ENCODE measurements around the gene SMOC2.

Gene SMOC2

DNA sequence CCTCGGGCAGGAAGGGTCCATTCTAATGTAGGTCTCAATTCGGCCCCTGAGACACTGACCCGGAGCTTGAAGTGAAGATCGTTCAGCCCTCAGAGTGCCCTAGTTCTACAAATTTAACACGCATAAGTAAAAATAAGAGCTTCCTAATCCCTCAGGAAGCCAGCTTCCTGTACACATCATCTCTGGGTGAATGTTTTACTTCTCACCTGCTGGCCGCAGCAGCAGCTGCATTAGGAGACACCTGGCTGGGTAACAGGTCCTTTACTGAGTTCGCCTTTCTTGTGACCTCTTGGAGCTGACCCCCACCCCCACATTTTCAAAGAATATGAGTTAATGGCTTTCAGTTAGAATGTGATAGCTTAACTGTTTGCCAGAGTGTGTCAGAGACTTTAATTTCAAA is 165.0 kb downstream of the SMOC2 start:
- Mint-ChIP-seq H3K9me3 (no peaks in the 10 kb centered on the region), H3K27ac (no peak overlapping the region), H3K36me3 (ENCODE audit: low read depth) (no peaks in the 10 kb centered on the region), H3K4me3 (no peak overlapping the region), H3K4me1 (peaks cover 65% of the 10 kb centered on the region), H3K27me3 (ENCODE audit: low read depth, poor library complexity) (peaks cover 10% of the 10 kb centered on the region)
- DNase-seq = no peak
- no peak for TF ChIP-seq CTCF (IDR thresholded peaks at IDR 0.05)

- no peaks in the 10 kb centered on the region for H3K36me3 Mint-ChIP-seq (ENCODE audit: low read depth)
- peaks cover 10% of the 10 kb centered on the region for H3K27me3 Mint-ChIP-seq (ENCODE audit: low read depth, poor library complexity)
- no peak for TF ChIP-seq CTCF (IDR thresholded peaks at IDR 0.05)
- H3K4me1 Mint-ChIP-seq = peaks cover 60% of the 10 kb centered on the region
- no peak for DNase-seq
- no peak overlapping the region for H3K4me3 Mint-ChIP-seq
- H3K9me3 Mint-ChIP-seq = peaks cover 1% of the 10 kb centered on the region
- no peak overlapping the region for H3K27ac Mint-ChIP-seq
Observed at GRCh38 chr6:168606722-168607121, 165.7 kb downstream of the SMOC2 start.

DNA sequence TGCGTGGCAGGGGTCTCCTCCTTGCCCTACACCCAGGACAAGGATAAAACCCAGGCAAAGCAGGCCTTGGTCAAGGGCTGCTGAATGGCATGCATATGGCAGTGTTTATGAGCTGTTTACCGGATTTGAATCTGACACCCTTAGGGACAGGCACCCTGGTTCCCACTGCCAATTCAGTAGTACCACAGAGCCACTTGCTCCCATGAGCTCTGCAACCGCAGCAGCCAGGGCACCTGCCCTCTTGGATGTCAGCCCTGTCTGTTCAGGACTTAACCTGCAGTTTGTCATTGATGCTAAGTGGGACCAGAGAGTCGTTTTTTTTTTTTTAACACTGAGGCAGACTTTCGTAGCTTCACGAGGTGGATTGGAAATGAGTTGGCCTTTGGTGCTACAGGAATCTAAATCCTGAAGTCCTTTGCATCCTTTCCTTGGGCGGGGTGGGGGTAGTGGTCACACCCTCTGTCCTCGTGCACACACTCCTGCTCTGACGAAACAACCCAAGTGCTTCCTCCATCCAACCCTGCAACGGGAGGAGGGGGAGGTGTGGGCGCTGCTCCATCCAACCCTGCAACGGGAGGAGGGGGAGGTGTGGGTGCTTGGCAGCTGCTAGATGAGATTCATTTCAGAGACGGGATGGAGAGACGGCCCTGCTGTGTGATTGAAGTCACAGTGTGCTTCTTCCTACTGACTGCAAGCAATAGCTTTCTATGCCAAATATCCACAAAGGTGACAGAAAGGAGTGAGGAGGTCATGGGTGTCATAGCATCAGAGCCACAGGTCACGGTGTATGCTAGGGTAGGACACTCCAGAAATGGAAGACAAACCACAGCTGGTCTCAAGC is 166.5 kb downstream of the SMOC2 start:
- peaks cover 4% of the 10 kb centered on the region for H3K9me3 Mint-ChIP-seq
- H3K4me3 Mint-ChIP-seq = peak overlapping the region; percentile 60
- no peaks in the 10 kb centered on the region for H3K36me3 Mint-ChIP-seq (ENCODE audit: low read depth)
- H3K27ac Mint-ChIP-seq = peak overlapping the region; percentile 83
- peaks cover 52% of the 10 kb centered on the region for H3K4me1 Mint-ChIP-seq
- H3K27me3 Mint-ChIP-seq (ENCODE audit: low read depth, poor library complexity) = peaks cover 10% of the 10 kb centered on the region
- no peak for TF ChIP-seq CTCF (IDR thresholded peaks at IDR 0.05)
- peak; percentile 66 for DNase-seq

DNA sequence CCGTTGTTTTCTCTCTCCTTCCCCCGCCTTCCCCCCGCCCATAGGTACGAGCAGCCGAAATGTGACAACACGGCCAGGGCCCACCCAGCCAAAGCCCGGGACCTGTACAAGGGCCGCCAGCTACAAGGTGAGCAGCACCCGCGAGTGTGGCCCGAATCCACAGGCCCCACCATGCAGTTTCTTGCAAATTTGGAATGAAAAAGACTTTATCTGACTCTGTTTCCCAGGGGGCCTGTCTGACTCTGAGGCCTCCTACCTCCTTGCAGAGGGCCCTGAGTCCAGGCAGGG is 167.1 kb downstream of the SMOC2 start:
- Mint-ChIP-seq H3K27ac (peak overlapping the region; percentile 83), H3K36me3 (ENCODE audit: low read depth) (no peaks in the 10 kb centered on the region), H3K27me3 (ENCODE audit: low read depth, poor library complexity) (peaks cover 10% of the 10 kb centered on the region), H3K9me3 (peaks cover 9% of the 10 kb centered on the region), H3K4me3 (peak overlapping the region; percentile 60), H3K4me1 (peaks cover 47% of the 10 kb centered on the region)
- no peak for DNase-seq
- no peak for TF ChIP-seq CTCF (IDR thresholded peaks at IDR 0.05)

DNA sequence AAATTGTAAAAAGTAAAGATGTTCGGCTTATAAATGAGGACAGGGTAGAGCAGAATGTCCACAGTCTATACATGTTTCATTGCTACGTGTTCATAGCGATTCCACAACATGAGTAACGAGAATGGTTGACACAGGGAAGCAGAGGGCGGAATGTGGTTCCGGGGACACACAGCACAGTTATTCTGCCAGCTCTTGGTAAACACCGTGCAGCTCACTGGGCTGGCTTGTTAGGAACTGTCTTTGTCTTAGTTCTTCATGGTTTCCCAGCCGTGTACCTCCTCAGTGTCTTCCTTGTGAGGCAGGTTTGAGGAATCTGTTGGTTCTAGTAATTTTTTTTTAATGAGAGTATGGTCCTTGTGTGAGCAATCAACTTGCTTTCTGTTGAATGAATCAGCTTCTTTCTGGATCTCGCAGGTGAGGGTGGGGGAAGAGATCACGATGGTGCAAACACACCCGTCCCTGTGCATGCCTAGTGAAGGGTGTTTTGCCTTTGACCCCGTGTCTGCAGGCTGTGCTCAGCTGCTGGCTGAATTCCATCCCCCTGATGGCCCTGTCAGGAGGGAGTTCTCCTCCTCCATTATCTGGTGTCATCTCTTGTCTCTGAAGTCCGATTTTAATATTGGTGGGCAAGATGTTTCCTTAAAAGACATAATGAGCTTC is 168.2 kb downstream of the SMOC2 start:
- no peak overlapping the region for H3K27ac Mint-ChIP-seq
- H3K4me1 Mint-ChIP-seq = peaks cover 43% of the 10 kb centered on the region
- DNase-seq = no peak
- TF ChIP-seq CTCF (IDR thresholded peaks at IDR 0.05) = no peak
- H3K4me3 Mint-ChIP-seq = no peak overlapping the region
- H3K36me3 Mint-ChIP-seq (ENCODE audit: low read depth) = no peaks in the 10 kb centered on the region
- peaks cover 10% of the 10 kb centered on the region for H3K27me3 Mint-ChIP-seq (ENCODE audit: low read depth, poor library complexity)
- H3K9me3 Mint-ChIP-seq = peaks cover 17% of the 10 kb centered on the region

Data from nephron progenitor cell (in vitro differentiated cells).